LHCN-M2 (cell line): ENCODE results near the gene HTR6. TPM values are rescaled to one million over a fixed set of nuclear protein-coding genes. Genes with fewer than 3 reads are reported as not detected.
A peak's percentile ranks its signal among the peaks of the same experiment; 100 is the strongest.

ENCODE experiments used
- DNase-seq: peaks from one replicate; pipeline ENCODE4 v3.0.0-alpha.2; 2012; ENCODE audit warnings: low read depth
- total RNA-seq: library from RNA; depleted of rRNA; stranded (reverse); fragments of >200 nt; gene quantifications from 2 replicates; pipeline ENCODE4 v1.2.3, GENCODE V29; 2014

Gene HTR6
- total RNA-seq, 1 experiment from 2014 or later = not detected

DNA sequence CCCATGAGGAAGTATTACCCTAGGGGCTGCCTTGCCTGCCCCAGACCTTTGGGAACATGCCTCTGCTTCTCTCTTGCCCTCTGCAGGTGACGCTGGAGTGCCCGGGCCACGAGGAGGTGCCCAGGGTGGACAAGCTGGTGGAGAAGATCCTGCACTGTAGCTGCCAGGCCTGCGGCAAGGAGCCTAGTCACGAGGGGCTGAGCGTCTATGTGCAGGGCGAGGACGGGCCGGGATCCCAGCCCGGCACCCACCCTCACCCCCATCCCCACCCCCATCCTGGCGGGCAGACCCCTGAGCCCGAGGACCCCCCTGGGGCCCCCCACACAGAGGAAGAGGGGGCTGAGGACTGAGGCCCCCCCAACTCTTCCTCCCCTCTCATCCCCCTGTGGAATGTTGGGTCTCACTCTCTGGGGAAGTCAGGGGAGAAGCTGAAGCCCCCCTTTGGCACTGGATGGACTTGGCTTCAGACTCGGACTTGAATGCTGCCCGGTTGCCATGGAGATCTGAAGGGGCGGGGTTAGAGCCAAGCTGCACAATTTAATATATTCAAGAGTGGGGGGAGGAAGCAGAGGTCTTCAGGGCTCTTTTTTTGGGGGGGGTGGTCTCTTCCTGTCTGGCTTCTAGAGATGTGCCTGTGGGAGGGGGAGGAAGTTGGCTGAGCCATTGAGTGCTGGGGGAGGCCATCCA, 7.8 kb upstream of the HTR6 start:
- DNase-seq = no peak

DNA sequence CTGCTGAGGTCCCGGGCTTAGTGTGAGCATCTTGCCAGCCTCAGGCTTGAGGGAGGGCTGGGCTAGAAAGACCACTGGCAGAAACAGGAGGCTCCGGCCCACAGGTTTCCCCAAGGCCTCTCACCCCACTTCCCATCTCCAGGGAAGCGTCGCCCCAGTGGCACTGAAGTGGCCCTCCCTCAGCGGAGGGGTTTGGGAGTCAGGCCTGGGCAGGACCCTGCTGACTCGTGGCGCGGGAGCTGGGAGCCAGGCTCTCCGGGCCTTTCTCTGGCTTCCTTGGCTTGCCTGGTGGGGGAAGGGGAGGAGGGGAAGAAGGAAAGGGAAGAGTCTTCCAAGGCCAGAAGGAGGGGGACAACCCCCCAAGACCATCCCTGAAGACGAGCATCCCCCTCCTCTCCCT, 7.2 kb upstream of the HTR6 start:
- no peak for DNase-seq

DNA sequence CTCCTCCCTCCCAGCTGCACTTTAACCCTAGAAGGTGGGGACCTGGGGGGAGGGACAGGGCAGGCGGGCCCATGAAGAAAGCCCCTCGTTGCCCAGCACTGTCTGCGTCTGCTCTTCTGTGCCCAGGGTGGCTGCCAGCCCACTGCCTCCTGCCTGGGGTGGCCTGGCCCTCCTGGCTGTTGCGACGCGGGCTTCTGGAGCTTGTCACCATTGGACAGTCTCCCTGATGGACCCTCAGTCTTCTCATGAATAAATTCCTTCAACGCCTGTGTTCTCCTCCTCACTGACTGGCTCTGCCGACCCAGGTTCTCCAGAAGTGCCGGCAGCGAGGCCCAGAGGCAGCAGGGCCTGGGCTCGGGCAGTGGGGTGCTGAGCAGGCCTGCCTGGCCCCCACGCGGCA, 6.5 kb upstream of the HTR6 start:
- no peak for DNase-seq

DNA sequence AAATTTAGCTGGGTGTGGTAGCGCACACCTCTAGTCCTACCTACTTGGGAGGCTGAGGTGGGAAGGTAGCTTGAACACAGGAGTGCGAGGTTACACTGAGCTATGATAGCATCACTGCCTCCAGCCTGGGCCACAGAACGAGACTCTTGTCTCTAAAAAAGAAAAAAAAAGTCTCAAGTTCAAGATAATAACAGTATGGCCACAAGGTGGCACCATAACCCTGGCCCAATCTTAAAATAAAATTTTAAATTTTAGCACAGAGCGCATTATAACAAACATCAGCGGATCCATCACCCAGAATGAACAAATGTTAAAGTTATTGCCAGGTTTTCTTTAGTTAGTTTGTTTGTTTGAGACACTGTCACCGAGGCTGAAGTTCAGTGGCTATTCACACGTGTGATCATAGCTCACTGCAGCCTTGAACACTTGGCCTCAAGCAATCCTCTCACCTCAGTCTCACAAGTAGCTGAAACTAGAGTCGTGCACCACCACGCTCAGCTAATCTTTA, 2.9 kb upstream of the HTR6 start:
- peak; percentile 34 for DNase-seq

DNA sequence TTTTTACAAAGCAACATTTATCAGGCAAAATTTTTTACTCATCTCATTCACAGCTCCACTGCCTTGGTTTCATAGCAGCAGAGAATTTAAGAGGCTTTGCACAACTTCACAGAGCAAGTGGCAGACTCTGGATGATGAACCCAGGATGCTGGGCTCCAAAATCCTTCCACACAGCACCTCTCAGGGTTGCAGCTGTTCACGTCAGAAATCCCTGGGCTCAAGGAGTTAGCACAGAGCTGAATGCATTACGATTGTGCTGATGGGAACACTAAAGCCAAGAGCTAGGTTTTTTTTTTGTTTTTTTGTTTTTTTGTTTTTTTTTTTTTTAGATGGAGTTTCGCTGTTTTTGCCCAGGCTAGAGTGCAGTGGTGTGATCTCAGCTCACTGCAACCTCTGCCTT, 2.4 kb upstream of the HTR6 start:
- DNase-seq = peak; percentile 66

DNA sequence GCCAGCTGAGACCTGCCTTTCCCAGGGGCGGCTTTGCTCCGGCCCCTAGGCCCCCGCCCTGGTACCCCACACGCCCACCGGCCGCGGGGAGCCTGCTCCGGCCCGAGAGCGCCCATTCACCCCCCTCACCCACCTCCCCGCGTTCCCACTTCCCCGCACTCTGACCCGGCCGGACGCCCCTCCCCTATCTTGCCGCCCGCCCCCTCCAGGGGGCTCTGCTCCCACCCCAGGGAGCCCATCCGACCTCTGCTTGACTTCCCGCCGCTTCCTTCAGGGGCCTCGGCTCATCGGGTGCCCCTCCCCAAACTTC, 466 bp downstream of the HTR6 start:
- no peak for DNase-seq

DNA sequence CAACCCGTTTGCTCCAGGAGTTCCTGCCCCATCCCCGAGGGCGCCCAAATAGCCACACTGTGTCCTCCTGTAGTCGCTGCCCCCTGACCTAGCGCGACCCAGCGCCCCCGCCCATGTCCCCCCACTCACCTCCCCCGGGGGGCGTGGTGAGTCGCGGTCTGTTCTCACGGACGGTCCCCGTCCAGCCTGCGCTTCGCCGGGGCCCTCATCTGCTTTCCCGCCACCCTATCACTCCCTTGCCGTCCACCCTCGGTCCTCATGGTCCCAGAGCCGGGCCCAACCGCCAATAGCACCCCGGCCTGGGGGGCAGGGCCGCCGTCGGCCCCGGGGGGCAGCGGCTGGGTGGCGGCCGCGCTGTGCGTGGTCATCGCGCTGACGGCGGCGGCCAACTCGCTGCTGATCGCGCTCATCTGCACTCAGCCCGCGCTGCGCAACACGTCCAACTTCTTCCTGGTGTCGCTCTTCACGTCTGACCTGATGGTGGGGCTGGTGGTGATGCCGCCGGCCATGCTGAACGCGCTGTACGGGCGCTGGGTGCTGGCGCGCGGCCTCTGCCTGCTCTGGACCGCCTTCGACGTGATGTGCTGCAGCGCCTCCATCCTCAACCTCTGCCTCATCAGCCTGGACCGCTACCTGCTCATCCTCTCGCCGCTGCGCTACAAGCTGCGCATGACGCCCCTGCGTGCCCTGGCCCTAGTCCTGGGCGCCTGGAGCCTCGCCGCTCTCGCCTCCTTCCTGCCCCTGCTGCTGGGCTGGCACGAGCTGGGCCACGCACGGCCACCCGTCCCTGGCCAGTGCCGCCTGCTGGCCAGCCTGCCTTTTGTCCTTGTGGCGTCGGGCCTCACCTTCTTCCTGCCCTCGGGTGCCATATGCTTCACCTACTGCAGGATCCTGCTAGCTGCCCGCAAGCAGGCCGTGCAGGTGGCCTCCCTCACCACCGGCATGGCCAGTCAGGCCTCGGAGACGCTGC, 1.1 kb downstream of the HTR6 start:
- no peak for DNase-seq

DNA sequence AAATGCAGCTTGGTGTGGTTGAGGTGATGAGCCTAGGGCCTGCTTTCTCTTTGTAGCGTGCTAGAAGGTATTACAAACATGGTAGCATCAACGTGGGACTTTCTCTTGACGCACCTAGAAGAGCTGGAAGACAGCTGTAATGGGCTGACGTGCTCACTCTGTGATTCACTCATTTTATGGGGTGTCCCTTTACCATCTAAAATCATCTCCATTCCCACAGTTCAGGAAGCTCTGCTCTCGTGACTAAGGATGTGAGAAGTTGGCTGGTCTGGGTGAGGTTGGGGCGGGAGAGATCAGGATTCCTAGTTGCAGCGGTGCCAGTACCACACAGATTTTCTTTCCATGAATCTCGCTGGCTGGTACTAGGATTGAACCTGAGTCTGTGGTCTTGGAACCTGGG, 4.2 kb downstream of the HTR6 start:
- DNase-seq = peak; percentile 81

DNA sequence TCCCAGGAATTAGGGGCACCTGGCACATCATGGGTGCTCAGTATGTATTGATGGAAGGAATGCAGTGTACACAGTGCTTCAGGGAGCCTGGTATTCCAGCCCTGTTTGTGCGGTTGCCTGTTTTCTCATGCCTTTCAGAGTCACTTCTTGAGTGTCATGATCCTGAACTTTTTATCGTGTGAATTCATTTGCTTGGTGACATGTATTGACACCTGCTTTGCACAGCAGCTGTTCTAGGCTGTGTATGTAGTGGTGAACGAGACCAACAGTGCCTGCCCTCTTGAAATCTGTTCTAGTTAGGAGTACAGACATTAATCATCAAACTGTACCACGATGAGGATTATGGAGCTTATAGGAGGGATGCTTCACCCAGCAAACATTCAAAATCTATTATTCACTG, 6.1 kb downstream of the HTR6 start:
- peak; percentile 73 for DNase-seq

DNA sequence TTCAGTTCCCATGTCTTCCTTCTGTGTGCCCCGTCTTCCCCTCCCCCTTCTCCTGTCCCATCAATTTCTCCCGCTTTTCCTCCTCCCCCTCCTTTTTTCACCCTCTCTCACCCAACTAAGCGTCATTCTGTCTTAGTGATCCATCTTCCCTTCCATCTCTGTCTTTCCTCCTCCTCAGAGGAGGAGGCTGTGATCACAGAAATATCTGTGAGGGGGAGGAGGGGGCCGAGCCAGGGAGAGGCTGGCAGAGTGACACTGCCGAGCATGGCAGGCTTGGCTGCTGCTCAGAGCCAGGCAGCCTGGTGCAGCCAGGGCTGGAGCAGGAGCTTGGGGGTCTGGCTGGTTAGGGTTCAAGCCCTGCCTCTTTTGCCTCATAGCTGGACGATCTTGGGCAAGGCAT, 7.6 kb downstream of the HTR6 start:
- no peak for DNase-seq

DNA sequence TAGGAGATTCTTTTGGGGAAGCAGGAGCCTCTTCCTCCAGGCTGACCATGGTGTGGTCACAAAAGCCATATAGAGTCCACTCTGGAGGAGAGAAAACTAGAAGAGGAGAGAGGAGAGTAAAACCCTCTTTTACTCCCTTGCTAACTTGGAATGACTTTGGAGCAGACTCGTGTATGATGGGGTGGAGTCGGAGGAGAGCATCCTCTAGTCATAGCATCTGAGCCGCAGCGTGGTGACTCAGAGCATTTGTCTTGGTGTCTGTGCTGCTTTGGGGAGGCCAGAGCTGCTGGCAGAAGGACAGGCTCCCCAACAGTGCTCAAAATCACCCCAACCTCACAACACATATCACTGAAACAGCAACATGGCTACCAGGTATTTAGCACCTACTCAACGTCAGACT, 11.1 kb downstream of the HTR6 start:
- no peak for DNase-seq

DNA sequence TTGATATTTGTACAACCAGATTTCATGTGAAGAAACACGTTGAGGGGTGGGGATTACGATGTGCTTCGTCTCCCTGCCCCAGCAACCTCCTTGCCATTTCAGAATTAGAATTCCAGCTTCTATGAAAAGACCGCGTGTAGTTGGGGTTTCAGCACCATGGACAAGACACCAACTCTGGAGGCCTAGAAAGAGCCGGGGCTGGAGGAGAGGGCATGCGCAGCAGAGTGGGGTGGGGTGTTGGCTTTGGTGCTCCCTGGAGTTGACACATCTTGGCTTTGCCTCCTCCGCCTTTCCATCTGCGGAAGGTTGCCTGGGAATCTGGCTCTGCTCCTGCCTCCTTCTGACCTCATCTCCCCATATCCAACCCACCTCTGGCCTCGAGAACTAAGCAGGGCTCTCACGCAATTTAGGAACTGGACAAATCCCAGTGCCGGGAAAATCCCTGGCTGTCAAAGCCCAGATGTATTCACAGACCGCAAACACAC, 11.8 kb downstream of the HTR6 start:
- peak; percentile 68 for DNase-seq

DNA sequence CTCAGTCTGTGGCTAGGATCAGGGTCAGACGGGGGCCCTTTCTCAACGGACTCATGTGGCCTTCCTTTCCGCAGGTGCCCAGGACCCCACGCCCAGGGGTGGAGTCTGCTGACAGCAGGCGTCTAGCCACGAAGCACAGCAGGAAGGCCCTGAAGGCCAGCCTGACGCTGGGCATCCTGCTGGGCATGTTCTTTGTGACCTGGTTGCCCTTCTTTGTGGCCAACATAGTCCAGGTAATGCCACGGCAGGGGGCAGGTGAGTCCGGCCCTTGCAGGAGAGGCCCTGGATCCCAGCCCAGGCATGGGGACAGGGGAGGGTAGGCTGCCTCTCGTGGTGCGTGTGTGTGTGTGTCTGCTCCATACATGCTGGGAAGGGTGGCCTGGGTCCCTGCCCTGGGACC, 13.8 kb downstream of the HTR6 start:
- DNase-seq = no peak

DNA sequence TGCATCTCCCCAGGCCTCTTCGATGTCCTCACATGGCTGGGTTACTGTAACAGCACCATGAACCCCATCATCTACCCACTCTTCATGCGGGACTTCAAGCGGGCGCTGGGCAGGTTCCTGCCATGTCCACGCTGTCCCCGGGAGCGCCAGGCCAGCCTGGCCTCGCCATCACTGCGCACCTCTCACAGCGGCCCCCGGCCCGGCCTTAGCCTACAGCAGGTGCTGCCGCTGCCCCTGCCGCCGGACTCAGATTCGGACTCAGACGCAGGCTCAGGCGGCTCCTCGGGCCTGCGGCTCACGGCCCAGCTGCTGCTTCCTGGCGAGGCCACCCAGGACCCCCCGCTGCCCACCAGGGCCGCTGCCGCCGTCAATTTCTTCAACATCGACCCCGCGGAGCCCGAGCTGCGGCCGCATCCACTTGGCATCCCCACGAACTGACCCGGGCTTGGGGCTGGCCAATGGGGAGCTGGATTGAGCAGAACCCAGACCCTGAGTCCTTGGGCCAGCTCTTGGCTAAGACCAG, 14.3 kb downstream of the HTR6 start:
- DNase-seq = no peak

DNA sequence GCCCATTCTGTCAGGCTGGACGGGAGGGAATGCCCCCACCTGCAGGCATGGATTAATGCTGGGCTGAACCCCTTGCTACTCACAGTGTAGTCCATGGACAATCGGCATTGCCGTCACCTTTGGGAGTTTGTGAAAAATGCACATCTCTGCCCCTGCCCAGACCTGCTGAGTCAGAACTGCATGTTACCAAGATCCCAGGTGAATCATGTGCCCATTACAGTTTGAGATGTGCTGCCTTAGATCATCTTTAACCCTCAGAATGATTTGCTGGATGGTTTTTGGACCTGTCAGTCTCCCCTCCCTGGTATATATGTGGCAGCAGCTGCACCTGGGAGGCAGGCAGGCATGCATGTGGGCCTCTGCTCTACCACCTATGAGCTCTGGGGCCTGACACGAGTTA, 15.0 kb downstream of the HTR6 start:
- no peak for DNase-seq

DNA sequence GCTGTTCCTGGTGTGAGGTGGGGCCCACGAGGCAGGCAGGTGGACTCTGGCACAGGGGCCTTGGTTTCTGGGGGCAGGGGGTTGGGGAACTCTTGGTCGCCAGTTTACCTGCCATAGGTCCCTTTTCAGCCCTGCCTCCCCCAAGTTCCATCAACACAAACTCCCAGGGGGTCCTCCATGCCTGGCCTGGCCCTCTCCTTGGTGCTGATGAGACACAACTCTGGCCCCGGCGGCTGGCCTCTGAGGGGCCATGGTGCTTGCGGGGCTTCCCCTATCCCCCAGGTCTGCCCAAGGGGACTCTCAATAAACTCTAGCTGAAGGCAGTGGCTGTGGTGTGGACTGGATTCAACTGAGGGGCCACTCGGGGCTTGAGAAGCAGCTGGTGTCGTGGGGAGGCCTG, 16.0 kb downstream of the HTR6 start:
- DNase-seq = no peak

DNA sequence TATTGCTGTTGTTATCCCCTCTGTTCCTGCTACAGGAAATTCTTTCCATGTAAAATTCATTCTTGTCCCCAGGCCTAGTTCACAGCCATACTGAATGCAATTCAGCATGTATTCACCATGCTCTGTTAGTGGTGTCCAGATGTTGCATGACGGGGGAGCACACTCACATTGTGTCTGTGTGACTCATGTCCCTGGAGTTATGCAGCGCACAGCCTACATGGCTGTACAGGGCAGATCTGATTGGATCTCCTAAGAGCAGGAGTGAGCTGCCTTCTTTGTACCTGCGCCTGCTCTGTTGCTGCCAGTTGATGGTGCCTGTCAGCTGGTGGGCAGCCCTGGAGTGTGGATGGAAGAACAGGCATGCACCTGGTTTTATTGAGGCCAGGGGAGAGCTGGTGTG, 17.6 kb downstream of the HTR6 start:
- DNase-seq = peak; percentile 70

DNA sequence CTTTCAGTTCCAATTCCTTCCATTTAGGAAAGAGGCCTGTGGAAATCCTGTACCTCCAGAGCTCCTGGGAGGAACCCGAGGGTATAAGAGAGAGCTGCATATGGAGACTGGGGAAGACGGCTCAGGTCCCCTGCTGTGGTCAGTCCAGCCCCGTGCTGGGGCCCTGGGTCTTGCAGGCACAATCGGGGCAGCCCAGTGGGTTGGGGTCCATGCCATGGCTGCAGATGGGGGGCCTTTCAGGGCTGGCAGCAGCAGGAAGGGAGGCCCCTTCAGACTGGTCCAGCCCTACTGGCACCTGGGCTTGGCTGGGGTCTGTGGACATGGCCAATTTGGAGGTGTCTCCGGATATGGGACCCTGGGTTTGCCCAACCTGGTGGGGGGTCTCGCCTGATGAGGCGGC, 18.2 kb downstream of the HTR6 start:
- DNase-seq = no peak

DNA sequence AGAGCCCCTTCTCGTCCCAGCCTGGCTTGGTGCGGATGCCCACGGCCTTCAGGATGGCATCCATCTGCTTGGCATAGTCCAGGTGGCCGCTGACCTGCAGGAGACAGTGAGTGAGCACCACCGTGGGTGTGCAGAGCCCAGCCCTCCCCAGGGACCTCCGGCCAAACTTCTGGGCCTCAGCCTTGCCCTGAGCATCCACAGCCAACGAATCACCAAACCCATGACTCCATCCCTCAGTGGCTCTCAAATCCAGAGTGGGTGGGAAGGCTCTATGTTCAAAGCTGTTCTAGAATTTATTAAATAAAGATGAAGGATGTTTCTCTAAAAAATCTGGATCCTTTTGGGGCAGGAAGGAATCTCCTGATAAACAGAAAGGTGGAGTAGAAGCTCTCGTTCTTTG, 18.7 kb downstream of the HTR6 start:
- DNase-seq = no peak

DNA sequence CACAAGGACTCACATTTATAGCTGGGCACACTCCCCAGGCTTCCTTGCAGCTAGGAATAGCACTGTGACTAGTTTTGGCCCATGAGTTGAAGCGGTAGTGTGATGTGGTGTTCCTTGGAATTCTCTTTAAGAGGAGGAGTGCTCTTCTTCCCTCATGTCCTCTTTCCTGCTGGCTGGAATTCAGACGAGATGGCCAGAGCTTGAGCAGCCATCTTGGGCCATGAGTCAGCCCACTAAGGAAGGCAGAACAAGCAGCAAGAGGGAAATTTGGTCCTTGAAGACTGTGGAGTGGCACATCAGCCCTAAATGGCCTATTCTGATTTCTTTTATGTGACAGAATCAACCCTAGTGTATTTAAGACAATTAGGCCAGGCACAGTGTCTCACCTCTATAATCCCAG, 20.0 kb downstream of the HTR6 start:
- DNase-seq = no peak

DNA sequence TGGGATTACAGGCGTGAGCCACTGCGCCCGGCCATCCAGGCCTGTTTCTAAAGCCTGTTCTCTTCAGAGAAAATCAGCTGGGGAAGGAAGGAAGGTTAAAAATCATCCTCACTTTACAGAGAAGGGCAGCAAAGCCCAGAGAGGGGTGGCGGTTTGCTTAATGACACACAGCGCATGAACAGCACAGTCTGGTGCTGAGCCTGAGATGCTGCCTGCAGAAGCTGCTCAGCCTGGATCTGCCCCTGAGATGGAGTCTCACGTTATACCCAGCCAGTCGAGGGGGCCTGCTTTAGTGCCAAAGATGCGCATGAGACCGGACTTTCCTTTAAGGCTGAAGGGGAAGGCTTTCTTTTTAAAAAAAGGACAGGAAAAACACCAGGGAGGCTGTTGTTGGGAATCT, 21.3 kb downstream of the HTR6 start:
- no peak for DNase-seq

DNA sequence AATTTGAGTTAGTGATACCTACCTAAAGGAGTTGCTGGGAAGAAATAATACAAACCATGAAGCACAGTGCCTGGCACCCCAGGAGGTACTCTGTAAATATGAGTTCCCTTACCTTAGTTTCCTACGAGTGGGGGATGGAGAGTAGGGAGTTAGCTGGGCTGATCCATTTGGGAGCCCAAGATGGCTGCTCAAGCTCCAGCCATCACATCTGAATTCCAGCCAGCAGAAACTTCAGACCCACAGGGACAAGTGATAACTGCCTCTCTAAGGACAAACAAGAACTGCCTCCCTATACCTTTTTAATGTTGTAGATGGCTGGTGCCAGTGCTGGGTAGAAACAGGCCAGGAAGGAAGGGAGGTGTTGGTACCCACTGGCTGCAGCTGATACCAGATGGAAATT, 22.7 kb downstream of the HTR6 start:
- no peak for DNase-seq
